HepG2 (cell line): Measurements from ENCODE around the gene TTBK1. TPM values are rescaled to one million over a fixed set of nuclear protein-coding genes. Genes with fewer than 3 reads are reported as not detected.

Experiments
- ARNT2 ChIP-seq: sonication (generic); formaldehyde crosslinking; IDR thresholded peaks from 2 replicates; pipeline ENCODE4 v1.8.0; 2022; ENCODE audit warnings: mild to moderate bottlenecking, low read depth, missing genetic modification reagents, moderate library complexity
- HDAC6 ChIP-seq: fragments of 200-600 bp; sonication (generic); IDR thresholded peaks from 2 replicates; pipeline ENCODE4 v1.7.0; 2017; ENCODE audit warnings: mild to moderate bottlenecking, antibody characterized with exemption, low read length, low read depth
- HNRNPK ChIP-seq: fragments of 200-400 bp; formaldehyde crosslinking; IDR thresholded peaks from 2 replicates; pipeline ENCODE4 v1.6.1; 2018; ENCODE audit warnings: low read length, low read depth, moderate library complexity, mild to moderate bottlenecking; ENCODE audit not compliant: poor library complexity, severe bottlenecking
- IKZF4 ChIP-seq: sonication (generic); formaldehyde crosslinking; IDR thresholded peaks from 2 replicates; pipeline ENCODE4 v1.5.1; 2020; ENCODE audit warnings: borderline replicate concordance, mild to moderate bottlenecking, low read depth, missing genetic modification reagents; ENCODE audit errors: not compliant biosample characterization
- MTF1 ChIP-seq: sonication (generic); formaldehyde crosslinking; IDR thresholded peaks from 2 replicates; pipeline ENCODE4 v1.5.0; 2020; ENCODE audit warnings: missing genetic modification reagents
- MTF2 ChIP-seq: sonication (generic); formaldehyde crosslinking; IDR thresholded peaks from 2 replicates; pipeline ENCODE4 v1.5.0; 2020; ENCODE audit warnings: missing genetic modification reagents, borderline replicate concordance
- RFXAP ChIP-seq: sonication (generic); formaldehyde crosslinking; IDR thresholded peaks from 2 replicates; pipeline ENCODE4 v1.4.0; 2020; ENCODE audit warnings: missing genetic modification reagents, borderline replicate concordance
- SIN3A ChIP-seq: IDR thresholded peaks from 2 replicates; pipeline ENCODE4 v1.6.1; 2011; ENCODE audit warnings: low read depth, mild to moderate bottlenecking, control low read depth, low read length, borderline replicate concordance
- SIX1 ChIP-seq: sonication (generic); formaldehyde crosslinking; IDR thresholded peaks from 2 replicates; pipeline ENCODE4 v1.4.0; 2020; ENCODE audit warnings: missing genetic modification reagents, borderline replicate concordance
- TARDBP ChIP-seq: sonication (generic); formaldehyde crosslinking; IDR thresholded peaks from 2 replicates; pipeline ENCODE4 v1.8.0; 2022; ENCODE audit warnings: mild to moderate bottlenecking, missing genetic modification reagents
- ZFYVE20 ChIP-seq: sonication (generic); formaldehyde crosslinking; IDR thresholded peaks from 2 replicates; pipeline ENCODE4 v1.8.0; 2023; ENCODE audit warnings: low read depth, mild to moderate bottlenecking, moderate library complexity, missing genetic modification reagents, borderline replicate concordance
- ZNF263 ChIP-seq: sonication (generic); formaldehyde crosslinking; IDR thresholded peaks from 2 replicates; pipeline ENCODE4 v1.4.0; 2020; ENCODE audit warnings: missing genetic modification reagents
- ZNF530 ChIP-seq: sonication (generic); formaldehyde crosslinking; IDR thresholded peaks from 2 replicates; pipeline ENCODE4 v1.5.0; 2020; ENCODE audit warnings: low read depth, mild to moderate bottlenecking, missing genetic modification reagents
- ZNF749 ChIP-seq: sonication (generic); formaldehyde crosslinking; IDR thresholded peaks from 2 replicates; pipeline ENCODE4 v1.8.0; 2022; ENCODE audit warnings: mild to moderate bottlenecking, missing genetic modification reagents, moderate library complexity, borderline replicate concordance
- ZNF792 ChIP-seq: IDR thresholded peaks from 2 replicates; pipeline ENCODE4 v1.6.1; 2016
- ZNF850 ChIP-seq: sonication (generic); formaldehyde crosslinking; conservative IDR thresholded peaks from 2 replicates; pipeline ENCODE4 v1.9.0; 2021; ENCODE audit warnings: mild to moderate bottlenecking, missing genetic modification reagents
- polyA plus RNA-seq, 8 experiments: library from polyadenylated mRNA; depleted of rRNA in 3 of 8; stranded (reverse) in 7 of 8; unstranded in 1 of 8; fragments of >200 nt; fragmentation: Illumina TruSeq in 4 of 8; extraction: Trizol in 4 of 8; gene quantifications; 2 replicates each; pipeline versions ENCODE4 v1.2.1 to v1.2.3, GENCODE V29; 2011 to 2016; ENCODE audit warnings: low read depth in 4 of 8, missing spikeins in 1 of 8, mixed read lengths in 1 of 8; ENCODE audit not compliant: insufficient read depth in 1 of 8
- total RNA-seq, 5 experiments: library from RNA; depleted of rRNA; stranded (reverse); fragments of >200 nt; fragmentation: Illumina TruSeq; extraction: Trizol; gene quantifications; 2 replicates each; pipeline ENCODE4 v1.2.3, GENCODE V29; 2016; ENCODE audit warnings: low read depth in 1 of 5
- TF ChIP-seq, protein P1 (sequence below): IDR thresholded peaks from 2 replicates; pipeline ENCODE4 v1.6.1; 2012; ENCODE audit warnings: low read length, improper control_type of control experiment
- TF ChIP-seq, protein P2 (sequence below): sonication (generic); formaldehyde crosslinking; conservative IDR thresholded peaks from 2 replicates; pipeline ENCODE4 v1.8.1; 2023; ENCODE audit warnings: missing genetic modification reagents
- TF ChIP-seq, protein P3 (sequence below): sonication (generic); formaldehyde crosslinking; conservative IDR thresholded peaks from 2 replicates; pipeline ENCODE4 v1.4.0; 2020; ENCODE audit warnings: missing genetic modification reagents
- TF ChIP-seq, protein P4 (sequence below): fragments of 450-650 bp; IDR thresholded peaks from 2 replicates; pipeline ENCODE4 v1.6.1; 2017; ENCODE audit warnings: mild to moderate bottlenecking

Gene TTBK1
- total and polyA plus RNA-seq, 2 of the 13 experiments (the other 11 are each of a cell fraction or from before 2014, with no cell fraction given): 0.24 to 0.33 TPM

DNA sequence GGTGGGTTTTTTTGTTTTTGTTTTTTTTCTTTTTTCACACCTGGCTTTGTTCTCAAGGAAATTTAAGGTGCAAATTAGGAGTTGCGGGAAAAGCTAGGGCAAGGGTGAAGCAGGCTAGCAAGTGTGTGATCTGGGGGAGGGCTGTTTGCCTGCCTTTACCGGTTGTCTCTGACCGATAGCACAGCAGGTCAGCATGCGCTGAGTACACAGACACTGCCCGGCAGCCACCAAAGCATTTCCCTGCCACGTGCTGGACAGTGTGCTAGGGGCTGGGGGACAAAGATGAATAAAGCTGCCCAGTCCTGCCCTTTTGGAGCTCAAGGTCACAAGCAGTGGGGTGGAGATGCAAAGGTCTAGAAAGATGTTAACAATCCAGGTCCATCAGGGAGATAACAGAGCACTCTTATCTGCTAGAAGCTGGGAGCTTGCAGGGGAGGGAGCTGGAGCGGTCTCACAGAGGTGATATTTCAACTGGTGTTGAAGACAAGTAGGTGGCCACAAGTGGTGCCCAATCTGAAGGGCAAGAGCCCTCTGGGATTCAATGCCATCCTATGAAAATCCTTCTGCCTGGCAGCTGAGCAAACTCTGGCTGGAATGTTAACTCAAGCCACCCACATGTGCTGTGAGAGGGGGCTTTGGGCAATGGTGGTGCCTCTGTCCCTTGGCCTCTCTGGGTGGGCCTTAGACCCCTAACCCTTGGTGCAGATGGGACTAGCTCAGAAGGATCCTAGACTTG, 24.5 kb downstream of the TTBK1 start (continued):
- TF ChIP-seq, protein P1, sequence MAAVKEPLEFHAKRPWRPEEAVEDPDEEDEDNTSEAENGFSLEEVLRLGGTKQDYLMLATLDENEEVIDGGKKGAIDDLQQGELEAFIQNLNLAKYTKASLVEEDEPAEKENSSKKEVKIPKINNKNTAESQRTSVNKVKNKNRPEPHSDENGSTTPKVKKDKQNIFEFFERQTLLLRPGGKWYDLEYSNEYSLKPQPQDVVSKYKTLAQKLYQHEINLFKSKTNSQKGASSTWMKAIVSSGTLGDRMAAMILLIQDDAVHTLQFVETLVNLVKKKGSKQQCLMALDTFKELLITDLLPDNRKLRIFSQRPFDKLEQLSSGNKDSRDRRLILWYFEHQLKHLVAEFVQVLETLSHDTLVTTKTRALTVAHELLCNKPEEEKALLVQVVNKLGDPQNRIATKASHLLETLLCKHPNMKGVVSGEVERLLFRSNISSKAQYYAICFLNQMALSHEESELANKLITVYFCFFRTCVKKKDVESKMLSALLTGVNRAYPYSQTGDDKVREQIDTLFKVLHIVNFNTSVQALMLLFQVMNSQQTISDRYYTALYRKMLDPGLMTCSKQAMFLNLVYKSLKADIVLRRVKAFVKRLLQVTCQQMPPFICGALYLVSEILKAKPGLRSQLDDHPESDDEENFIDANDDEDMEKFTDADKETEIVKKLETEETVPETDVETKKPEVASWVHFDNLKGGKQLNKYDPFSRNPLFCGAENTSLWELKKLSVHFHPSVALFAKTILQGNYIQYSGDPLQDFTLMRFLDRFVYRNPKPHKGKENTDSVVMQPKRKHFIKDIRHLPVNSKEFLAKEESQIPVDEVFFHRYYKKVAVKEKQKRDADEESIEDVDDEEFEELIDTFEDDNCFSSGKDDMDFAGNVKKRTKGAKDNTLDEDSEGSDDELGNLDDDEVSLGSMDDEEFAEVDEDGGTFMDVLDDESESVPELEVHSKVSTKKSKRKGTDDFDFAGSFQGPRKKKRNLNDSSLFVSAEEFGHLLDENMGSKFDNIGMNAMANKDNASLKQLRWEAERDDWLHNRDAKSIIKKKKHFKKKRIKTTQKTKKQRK: no peak
- TF ChIP-seq ARNT2 (CRISPR knock-in tag) (peak; percentile 99), SIX1 (CRISPR knock-in tag) (peak; percentile 92), ZFYVE20 (CRISPR knock-in tag) (peak; percentile 83), ZNF263 (CRISPR knock-in tag) (peak; percentile 79), TARDBP (peak; percentile 100), ZNF749 (CRISPR knock-in tag) (peak; percentile 98), ZNF792 (CRISPR knock-in tag) (peak; percentile 99), IKZF4 (CRISPR knock-in tag) (peak; percentile 94), ZNF850 (CRISPR knock-in tag) (no peak), RFXAP (CRISPR knock-in tag) (peak; percentile 91), MTF1 (CRISPR knock-in tag) (no peak), ZNF530 (no peak), HNRNPK (no peak), HDAC6 (no peak), SIN3A (0 out of 2 replicates have a peak, but pooled peaks have one; percentile 58), MTF2 (no peak)
- TF ChIP-seq, protein P2, sequence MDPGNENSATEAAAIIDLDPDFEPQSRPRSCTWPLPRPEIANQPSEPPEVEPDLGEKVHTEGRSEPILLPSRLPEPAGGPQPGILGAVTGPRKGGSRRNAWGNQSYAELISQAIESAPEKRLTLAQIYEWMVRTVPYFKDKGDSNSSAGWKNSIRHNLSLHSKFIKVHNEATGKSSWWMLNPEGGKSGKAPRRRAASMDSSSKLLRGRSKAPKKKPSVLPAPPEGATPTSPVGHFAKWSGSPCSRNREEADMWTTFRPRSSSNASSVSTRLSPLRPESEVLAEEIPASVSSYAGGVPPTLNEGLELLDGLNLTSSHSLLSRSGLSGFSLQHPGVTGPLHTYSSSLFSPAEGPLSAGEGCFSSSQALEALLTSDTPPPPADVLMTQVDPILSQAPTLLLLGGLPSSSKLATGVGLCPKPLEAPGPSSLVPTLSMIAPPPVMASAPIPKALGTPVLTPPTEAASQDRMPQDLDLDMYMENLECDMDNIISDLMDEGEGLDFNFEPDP (CRISPR knock-in tag): 0 out of 2 replicates have a peak, but pooled peaks have one; percentile 27
- TF ChIP-seq, protein P3, sequence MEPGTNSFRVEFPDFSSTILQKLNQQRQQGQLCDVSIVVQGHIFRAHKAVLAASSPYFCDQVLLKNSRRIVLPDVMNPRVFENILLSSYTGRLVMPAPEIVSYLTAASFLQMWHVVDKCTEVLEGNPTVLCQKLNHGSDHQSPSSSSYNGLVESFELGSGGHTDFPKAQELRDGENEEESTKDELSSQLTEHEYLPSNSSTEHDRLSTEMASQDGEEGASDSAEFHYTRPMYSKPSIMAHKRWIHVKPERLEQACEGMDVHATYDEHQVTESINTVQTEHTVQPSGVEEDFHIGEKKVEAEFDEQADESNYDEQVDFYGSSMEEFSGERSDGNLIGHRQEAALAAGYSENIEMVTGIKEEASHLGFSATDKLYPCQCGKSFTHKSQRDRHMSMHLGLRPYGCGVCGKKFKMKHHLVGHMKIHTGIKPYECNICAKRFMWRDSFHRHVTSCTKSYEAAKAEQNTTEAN (CRISPR knock-in tag): peak; percentile 97
- TF ChIP-seq, protein P4, sequence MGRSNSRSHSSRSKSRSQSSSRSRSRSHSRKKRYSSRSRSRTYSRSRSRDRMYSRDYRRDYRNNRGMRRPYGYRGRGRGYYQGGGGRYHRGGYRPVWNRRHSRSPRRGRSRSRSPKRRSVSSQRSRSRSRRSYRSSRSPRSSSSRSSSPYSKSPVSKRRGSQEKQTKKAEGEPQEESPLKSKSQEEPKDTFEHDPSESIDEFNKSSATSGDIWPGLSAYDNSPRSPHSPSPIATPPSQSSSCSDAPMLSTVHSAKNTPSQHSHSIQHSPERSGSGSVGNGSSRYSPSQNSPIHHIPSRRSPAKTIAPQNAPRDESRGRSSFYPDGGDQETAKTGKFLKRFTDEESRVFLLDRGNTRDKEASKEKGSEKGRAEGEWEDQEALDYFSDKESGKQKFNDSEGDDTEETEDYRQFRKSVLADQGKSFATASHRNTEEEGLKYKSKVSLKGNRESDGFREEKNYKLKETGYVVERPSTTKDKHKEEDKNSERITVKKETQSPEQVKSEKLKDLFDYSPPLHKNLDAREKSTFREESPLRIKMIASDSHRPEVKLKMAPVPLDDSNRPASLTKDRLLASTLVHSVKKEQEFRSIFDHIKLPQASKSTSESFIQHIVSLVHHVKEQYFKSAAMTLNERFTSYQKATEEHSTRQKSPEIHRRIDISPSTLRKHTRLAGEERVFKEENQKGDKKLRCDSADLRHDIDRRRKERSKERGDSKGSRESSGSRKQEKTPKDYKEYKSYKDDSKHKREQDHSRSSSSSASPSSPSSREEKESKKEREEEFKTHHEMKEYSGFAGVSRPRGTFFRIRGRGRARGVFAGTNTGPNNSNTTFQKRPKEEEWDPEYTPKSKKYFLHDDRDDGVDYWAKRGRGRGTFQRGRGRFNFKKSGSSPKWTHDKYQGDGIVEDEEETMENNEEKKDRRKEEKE: no peak
